ENCODE results near the gene CPZ. TPM values are rescaled to one million over a fixed set of nuclear protein-coding genes. Genes with fewer than 3 reads are reported as not detected.

Gene CPZ
- polyA plus RNA-seq, 1 donor (not counting 4 experiments of a cell fraction or from before 2014, with no cell fraction given) = not detected

GRCh38 chr4:8571702-8572685 is 20.6 kb upstream of the CPZ start:
- dilution Hi-C loops (cut with MboI; ENCODE audit: extremely low pct_ligation_motif_present, low sequenced_read_pairs) = no loop called here
- H3K27ac ChIP-seq (ENCODE audit: control insufficient read depth, insufficient read depth, low read length) = no peak overlapping the region
- TF ChIP-seq CTCF (optimal IDR thresholded peaks at IDR 0.05 in 1 of 3, IDR thresholded peaks at IDR 0.05 in 1 of 3, conservative IDR thresholded peaks at IDR 0.05 in 1 of 3; ENCODE audit: extremely low read depth in 1 of 3, insufficient read depth in 2 of 3, low read length in 3 of 3) (no peak), EZH2 (IDR thresholded peaks at IDR 0.05; ENCODE audit: low read length) (no peak)
- no peak overlapping the region for H2AFZ ChIP-seq (ENCODE audit: control insufficient read depth, low read length)
- DNase-seq (ENCODE audit: low read depth, low spot score) (no peak), FAIRE-seq (no peak)
- no peak overlapping the region for H3K9ac ChIP-seq (ENCODE audit: control insufficient read depth, extremely low read depth, insufficient read depth, low read length)
- H3K4me2 ChIP-seq (ENCODE audit: control insufficient read depth, extremely low read depth, insufficient read depth, low read depth, low read length) = no peak overlapping the region
- H3K79me2 ChIP-seq (ENCODE audit: control insufficient read depth, insufficient read depth, low read length) = no peaks in the 10 kb centered on the region
- peaks cover 4% of the 10 kb centered on the region for H3K27me3 ChIP-seq (ENCODE audit: control insufficient read depth, extremely low read depth, insufficient read depth, low read length)
- no peak overlapping the region for H3K4me3 ChIP-seq (ENCODE audit: control insufficient read depth in 2 of 3, extremely low read depth in 1 of 3, insufficient read depth in 2 of 3, low read depth in 1 of 3, low read length in 3 of 3)
- H3K4me1 ChIP-seq (ENCODE audit: control insufficient read depth, extremely low read depth, insufficient read depth, low read length) = no peaks in the 10 kb centered on the region
- H3K9me1 ChIP-seq (ENCODE audit: control insufficient read depth, extremely low read depth, insufficient read depth, low read length) = no peaks in the 10 kb centered on the region
- no peaks in the 10 kb centered on the region for H3K9me3 ChIP-seq (ENCODE audit: control insufficient read depth, low read depth, low read length)
- no peaks in the 10 kb centered on the region for H3K36me3 ChIP-seq (ENCODE audit: control insufficient read depth in 2 of 2, extremely low read depth in 1 of 2, insufficient read depth in 2 of 2, low read length in 2 of 2)
- H4K20me1 ChIP-seq (ENCODE audit: control insufficient read depth, extremely low read depth, insufficient read depth, low read length) = no peaks in the 10 kb centered on the region

GRCh38 chr4:8573266-8573665 is 19.3 kb upstream of the CPZ start:
- Histone ChIP-seq H3K9me1 (ENCODE audit: control insufficient read depth, extremely low read depth, insufficient read depth, low read length) (no peaks in the 10 kb centered on the region), H3K4me3 (ENCODE audit: control insufficient read depth in 2 of 3, extremely low read depth in 1 of 3, insufficient read depth in 2 of 3, low read depth in 1 of 3, low read length in 3 of 3) (no peak overlapping the region), H3K9ac (ENCODE audit: control insufficient read depth, extremely low read depth, insufficient read depth, low read length) (no peak overlapping the region), H2AFZ (ENCODE audit: control insufficient read depth, low read length) (no peak overlapping the region), H4K20me1 (ENCODE audit: control insufficient read depth, extremely low read depth, insufficient read depth, low read length) (no peaks in the 10 kb centered on the region), H3K4me2 (ENCODE audit: control insufficient read depth, extremely low read depth, insufficient read depth, low read depth, low read length) (no peak overlapping the region), H3K27me3 (ENCODE audit: control insufficient read depth, extremely low read depth, insufficient read depth, low read length) (peaks cover 4% of the 10 kb centered on the region), H3K79me2 (ENCODE audit: control insufficient read depth, insufficient read depth, low read length) (no peaks in the 10 kb centered on the region), H3K4me1 (ENCODE audit: control insufficient read depth, extremely low read depth, insufficient read depth, low read length) (no peaks in the 10 kb centered on the region), H3K27ac (ENCODE audit: control insufficient read depth, insufficient read depth, low read length) (no peak overlapping the region), H3K9me3 (ENCODE audit: control insufficient read depth, low read depth, low read length) (no peaks in the 10 kb centered on the region), H3K36me3 (ENCODE audit: control insufficient read depth in 2 of 2, extremely low read depth in 1 of 2, insufficient read depth in 2 of 2, low read length in 2 of 2) (no peaks in the 10 kb centered on the region)
- DNase-seq (ENCODE audit: low read depth, low spot score) = no peak
- dilution Hi-C loops (cut with MboI; ENCODE audit: extremely low pct_ligation_motif_present, low sequenced_read_pairs) = no loop called here
- no peak for TF ChIP-seq EZH2 (IDR thresholded peaks at IDR 0.05; ENCODE audit: low read length)
- no peak for TF ChIP-seq CTCF (optimal IDR thresholded peaks at IDR 0.05 in 1 of 3, IDR thresholded peaks at IDR 0.05 in 1 of 3, conservative IDR thresholded peaks at IDR 0.05 in 1 of 3; ENCODE audit: extremely low read depth in 1 of 3, insufficient read depth in 2 of 3, low read length in 3 of 3)
- FAIRE-seq = no peak
